Measurements from ENCODE around the gene IQGAP2.

GRCh38 chr5:76684756-76685519 is 281.9 kb downstream of the IQGAP2 start:
- TF ChIP-seq GATA2 (IDR thresholded peaks at IDR 0.05; ENCODE audit: low read depth, low read length) (no peak), GATA3 (IDR thresholded peaks at IDR 0.05; ENCODE audit: low read depth, low read length) (no peak)

All from SH-SY5Y (cell line).